IPS-NIHi7 (cell line): ENCODE data around the gene PNLDC1.
"Not testable (repeated sequence)": the region's sequence is repeated elsewhere in the genome, so short reads cannot be mapped to it uniquely, and the experiment has no call there.

Experiments used
- DNase-seq: peaks from one replicate; pipeline ENCODE4 v3.0.0; 2012; ENCODE audit warnings: mixed read lengths; ENCODE audit errors: extremely low spot score

Gene PNLDC1

DNA sequence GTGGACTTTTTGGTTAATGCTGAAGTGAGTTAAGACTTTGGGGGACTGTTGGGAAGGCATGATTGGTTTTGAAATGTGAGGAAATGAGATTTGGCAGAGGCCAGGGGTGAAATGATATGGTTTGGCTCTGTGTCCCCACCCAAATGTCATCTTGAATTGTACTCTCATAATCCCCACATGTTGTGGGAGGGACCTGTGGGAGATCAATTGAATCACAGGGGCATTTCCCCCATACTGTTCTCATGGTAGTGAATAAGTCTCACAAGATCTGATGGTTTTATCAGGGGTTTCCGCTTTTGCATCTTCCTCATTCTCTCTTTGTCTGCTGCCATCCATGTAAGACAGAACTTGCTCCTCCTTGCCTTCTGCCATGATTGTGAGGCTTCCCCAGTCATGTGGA, 49.8 kb downstream of the PNLDC1 start:
- DNase-seq: not testable (repeated sequence)

DNA sequence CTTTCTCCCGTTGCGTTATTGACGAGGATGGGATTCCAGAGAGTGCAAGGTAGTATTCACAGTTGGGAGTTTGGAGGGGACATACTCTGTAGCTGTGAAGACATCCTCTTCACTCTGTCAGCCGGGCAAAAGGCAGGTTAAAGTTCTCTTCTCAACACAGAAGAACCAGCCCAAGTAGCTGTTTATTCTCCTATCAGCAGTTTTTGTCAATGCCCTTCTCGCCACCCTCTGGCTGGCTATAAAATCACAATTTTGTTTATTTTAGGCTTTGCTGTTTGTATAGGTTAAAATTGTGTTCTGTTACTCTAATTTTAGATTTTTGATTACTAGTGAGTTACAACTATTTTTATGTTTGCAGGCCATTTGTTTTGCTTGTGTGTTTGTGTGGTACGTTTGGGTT, 52.8 kb downstream of the PNLDC1 start:
- no peak for DNase-seq

DNA sequence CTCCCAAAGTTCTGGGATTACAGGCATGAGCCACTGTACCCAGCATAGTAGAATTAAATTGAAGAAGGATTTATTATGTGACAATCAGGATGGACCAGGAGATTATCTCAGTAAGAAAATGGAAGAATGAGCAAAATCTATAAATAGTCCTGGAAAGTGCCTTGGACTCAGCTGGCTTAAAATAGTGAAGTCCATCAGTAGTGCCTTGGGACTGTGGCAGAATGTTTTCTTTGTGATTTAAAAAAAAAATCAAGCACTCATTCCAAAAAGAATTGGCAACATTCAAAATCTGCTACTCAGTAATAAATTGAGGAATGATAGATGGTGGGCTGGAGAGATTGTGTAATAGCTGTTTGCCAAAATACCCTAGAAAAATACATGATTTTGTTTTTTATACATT, 53.7 kb downstream of the PNLDC1 start:
- no peak for DNase-seq

GRCh38 chr6:159854959-159855358, 54.9 kb downstream of the PNLDC1 start:
- DNase-seq: no peak

DNA sequence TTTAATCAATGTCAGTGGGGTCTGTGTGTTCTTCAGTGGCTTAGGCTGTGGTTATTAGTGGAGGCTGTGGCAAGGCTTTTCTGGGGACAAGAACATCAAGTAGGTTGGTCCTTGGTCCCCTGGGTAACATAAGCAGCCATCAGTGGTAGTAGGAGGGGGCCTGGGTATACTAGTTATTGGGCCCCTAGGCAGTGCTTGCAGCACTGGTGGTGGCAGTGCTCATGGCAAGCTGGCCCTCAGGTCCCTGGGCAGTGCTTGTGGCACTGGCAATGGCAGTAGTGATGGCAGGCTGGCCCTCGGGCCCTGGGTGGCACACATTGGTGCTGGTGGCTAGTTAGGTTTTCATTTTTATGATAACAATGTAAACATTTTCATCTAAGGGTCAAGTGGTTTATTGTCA, 58.2 kb downstream of the PNLDC1 start:
- DNase-seq: no peak

- DNase-seq: no peak
Measured at GRCh38 chr6:159860482-159860881, 60.4 kb downstream of the PNLDC1 start.

- DNase-seq: no peak
Measured at GRCh38 chr6:159862103-159862502, 62.0 kb downstream of the PNLDC1 start.

- DNase-seq: peak; percentile 76
Measured at GRCh38 chr6:159863341-159863740, 63.3 kb downstream of the PNLDC1 start.

GRCh38 chr6:159865226-159865920, 65.3 kb downstream of the PNLDC1 start:
- no peak for DNase-seq

DNA sequence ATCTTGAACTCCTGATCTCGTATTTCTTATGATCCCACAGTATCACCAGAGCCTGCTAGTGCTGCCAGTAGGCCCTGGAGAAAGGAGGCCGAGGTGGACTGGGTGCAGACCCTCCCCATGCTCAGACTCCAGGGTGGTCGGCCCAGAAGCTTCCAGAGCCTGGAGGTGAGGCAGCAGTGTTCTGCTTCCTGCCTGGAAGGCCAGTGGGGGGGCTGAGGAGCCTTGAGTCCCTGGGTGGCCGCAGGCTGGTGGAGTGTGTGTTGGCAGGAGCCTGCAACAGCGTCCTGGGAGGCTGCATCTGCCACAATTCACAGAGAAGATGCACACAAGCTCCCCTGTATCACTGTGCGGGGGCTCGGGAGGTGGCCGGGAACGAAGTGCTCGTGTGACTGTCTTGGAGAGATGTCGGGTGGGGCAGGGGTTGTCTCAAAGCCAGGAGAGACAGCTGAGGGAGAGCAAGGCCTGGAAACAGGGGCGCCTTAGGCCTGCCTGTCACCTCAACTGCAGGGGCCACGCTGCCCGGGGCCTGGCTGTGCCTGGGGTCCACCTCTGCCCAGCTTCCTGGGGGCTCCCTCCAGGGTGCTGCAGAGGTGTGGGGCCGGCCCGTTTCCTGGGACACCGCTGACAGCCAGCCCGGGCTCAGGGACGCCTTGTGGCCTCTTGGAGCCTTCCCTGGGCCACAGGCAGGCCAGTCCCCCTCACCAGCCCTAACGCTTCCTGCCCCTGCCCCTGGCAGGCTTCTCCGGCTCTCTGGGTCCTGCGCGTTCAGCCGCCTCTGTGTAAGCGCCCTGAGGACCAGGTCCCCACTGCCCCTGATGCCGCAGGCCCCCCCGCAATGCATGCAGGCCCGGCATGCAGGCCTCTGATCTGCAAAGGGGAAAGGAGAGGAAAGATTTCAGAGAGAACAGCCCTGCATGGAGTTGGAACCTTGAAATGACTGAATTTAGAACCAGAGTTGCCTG, 66.5 kb downstream of the PNLDC1 start:
- no peak for DNase-seq
